Glutamatergic neuron (in vitro differentiated cells): Measurements from ENCODE around the gene MED19. TPM values are rescaled to one million over a fixed set of nuclear protein-coding genes. Genes with fewer than 3 reads are reported as not detected.
"Not testable (repeated sequence)": the region's sequence is repeated elsewhere in the genome, so short reads cannot be mapped to it uniquely, and the experiment has no call there.

Source experiments
- DNase-seq: peaks from one replicate; pipeline ENCODE4 v3.0.0; 2022
- H3K27ac Mint-ChIP-seq: one replicate; pipeline ENCODE4 v1.8.0; 2020; ENCODE audit warnings: mild to moderate bottlenecking, mixed read lengths, inconsistent platforms; ENCODE audit not compliant: unreplicated experiment
- H3K27me3 Mint-ChIP-seq: one replicate; pipeline ENCODE4 v1.8.0; 2020; ENCODE audit warnings: mild to moderate bottlenecking, moderate library complexity, mixed read lengths, inconsistent platforms; ENCODE audit not compliant: unreplicated experiment
- H3K36me3 Mint-ChIP-seq: one replicate; pipeline ENCODE4 v1.8.0; 2020; ENCODE audit warnings: mild to moderate bottlenecking, mixed read lengths, inconsistent platforms; ENCODE audit not compliant: unreplicated experiment
- H3K4me1 Mint-ChIP-seq: one replicate; pipeline ENCODE4 v1.8.0; 2020; ENCODE audit warnings: mild to moderate bottlenecking, low read depth, mixed read lengths, inconsistent platforms; ENCODE audit not compliant: unreplicated experiment
- H3K4me3 Mint-ChIP-seq: one replicate; pipeline ENCODE4 v1.8.0; 2020; ENCODE audit warnings: mild to moderate bottlenecking, mixed read lengths, inconsistent platforms; ENCODE audit not compliant: unreplicated experiment
- H3K9me3 Mint-ChIP-seq: one replicate; pipeline ENCODE4 v1.8.0; 2020; ENCODE audit warnings: mild to moderate bottlenecking, moderate library complexity, mixed read lengths, inconsistent platforms; ENCODE audit not compliant: unreplicated experiment
- CTCF ChIP-seq: fragments of 200-600 bp; sonication (generic); IDR thresholded peaks from one replicate; pipeline ENCODE4 v1.5.0; 2021; ENCODE audit not compliant: partially characterized antibody, unreplicated experiment
- total RNA-seq: library from RNA; stranded (reverse); fragmentation: NEBNext Ultra II Directional; extraction: Animal tissue kit (Norgen Biotek cat#: 25700); gene quantifications from one replicate; pipeline ENCODE4 v1.2.1, GENCODE V29; 2021; ENCODE audit not compliant: unreplicated experiment

The MED19 gene
- total RNA-seq, 1 donor from 2014 or later = 30.9 TPM

- no peak for DNase-seq
- Mint-ChIP-seq H3K4me3 (no peak overlapping the region), H3K9me3 (peaks cover 2% of the 10 kb centered on the region), H3K27me3 (peaks cover 2% of the 10 kb centered on the region), H3K36me3 (no peaks in the 10 kb centered on the region), H3K4me1 (peaks cover 16% of the 10 kb centered on the region), H3K27ac (no peak overlapping the region)
- TF ChIP-seq CTCF = no peak
Measured at GRCh38 chr11:57709802-57710367, 2.1 kb downstream of the MED19 start.

- not testable (repeated sequence) for H3K4me1 Mint-ChIP-seq, DNase-seq, H3K27me3 Mint-ChIP-seq, H3K9me3 Mint-ChIP-seq, H3K36me3 Mint-ChIP-seq, H3K4me3 Mint-ChIP-seq, H3K27ac Mint-ChIP-seq
Measured at GRCh38 chr11:57705432-57705831, 6.6 kb downstream of the MED19 start.

- no peak for TF ChIP-seq CTCF
- Mint-ChIP-seq H3K4me3 (no peak overlapping the region), H3K4me1 (no peaks in the 10 kb centered on the region), H3K9me3 (no peaks in the 10 kb centered on the region), H3K27me3 (no peaks in the 10 kb centered on the region), H3K27ac (no peak overlapping the region), H3K36me3 (no peaks in the 10 kb centered on the region)
- DNase-seq = no peak
Measured at GRCh38 chr11:57704932-57705331, 7.1 kb downstream of the MED19 start.

- TF ChIP-seq CTCF = no peak
- no peak for DNase-seq
- H3K36me3 Mint-ChIP-seq = no peaks in the 10 kb centered on the region
- H3K4me1 Mint-ChIP-seq = no peaks in the 10 kb centered on the region
- no peaks in the 10 kb centered on the region for H3K9me3 Mint-ChIP-seq
- H3K27me3 Mint-ChIP-seq = no peaks in the 10 kb centered on the region
- no peak overlapping the region for H3K27ac Mint-ChIP-seq
- no peak overlapping the region for H3K4me3 Mint-ChIP-seq
Measured at GRCh38 chr11:57703341-57703740, 8.7 kb downstream of the MED19 start.

GRCh38 chr11:57700425-57700824 is 11.6 kb downstream of the MED19 start:
- no peak for DNase-seq
- no peak overlapping the region for H3K27ac Mint-ChIP-seq
- no peaks in the 10 kb centered on the region for H3K36me3 Mint-ChIP-seq
- H3K4me1 Mint-ChIP-seq = no peaks in the 10 kb centered on the region
- TF ChIP-seq CTCF = no peak
- H3K27me3 Mint-ChIP-seq = no peaks in the 10 kb centered on the region
- no peak overlapping the region for H3K4me3 Mint-ChIP-seq
- H3K9me3 Mint-ChIP-seq = no peaks in the 10 kb centered on the region
